Left lung (tissue), 10 donors: ENCODE data around the gene UGT1A9. TPM values are rescaled to one million over a fixed set of nuclear protein-coding genes. Genes with fewer than 3 reads are reported as not detected.
A peak's percentile ranks its signal among the peaks of the same experiment; 100 is the strongest.

Experiments
- ATAC-seq: fragments of 200-7000 bp; cut with Tn5 transposase; one replicate; pipeline ENCODE4 v1.9.1; 2020; ENCODE audit warnings: moderate library complexity
- DNase-seq, 4 donors: peaks; one replicate each; pipeline ENCODE4 v3.0.0-alpha.2; 2013 to 2020
- H3K27ac ChIP-seq, 2 donors: fragments of 200-600 bp; sonication (generic) in 1 of 2; one replicate each; pipeline versions ENCODE4 v1.5.0 to v1.8.0; 2020 to 2021
- H3K27me3 ChIP-seq, 2 donors: fragments of 200-600 bp; sonication (generic) in 1 of 2; one replicate each; pipeline versions ENCODE4 v1.5.0 to v1.8.0; 2020 to 2021
- H3K36me3 ChIP-seq, 2 donors: fragments of 200-600 bp; sonication (generic) in 1 of 2; one replicate each; pipeline versions ENCODE4 v1.5.0 to v1.8.0; 2020 to 2021
- H3K4me1 ChIP-seq, 2 donors: fragments of 200-600 bp; one replicate each; pipeline ENCODE4 v1.8.0; 2021
- H3K4me3 ChIP-seq, 2 donors: fragments of 200-600 bp; sonication (generic) in 1 of 2; one replicate each; pipeline versions ENCODE4 v1.5.0 to v1.8.0; 2020 to 2021; ENCODE audit warnings: mild to moderate bottlenecking in 1 of 2
- H3K9me3 ChIP-seq, 2 donors: fragments of 200-600 bp; sonication (generic) in 1 of 2; one replicate each; pipeline versions ENCODE4 v1.5.0 to v1.8.0; 2020 to 2021
- CTCF ChIP-seq, 2 donors: fragments of 200-600 bp; sonication (generic) in 1 of 2; IDR thresholded peaks; one replicate each; pipeline versions ENCODE4 v1.5.0 to v1.8.0; 2021; ENCODE audit warnings: antibody characterized with exemption in 2 of 2
- intact Hi-C, 2 donors: fragments of 100-400 bp; cut with DNase I; formaldehyde crosslinking; loops; one replicate each; pipeline versions ENCODE4 v1.11.2 to v1.14.2; 2022
- polyA plus RNA-seq, 6 donors: library from polyadenylated mRNA; unstranded; fragments of 120-200 nt; gene quantifications; one replicate each; pipeline ENCODE4 v1.2.1, GENCODE V29; 2013; ENCODE audit not compliant: insufficient read length in 6 of 6
- total RNA-seq, 2 donors: library from RNA; stranded (reverse); fragmentation: NEBNext Ultra II Directional; extraction: Animal tissue kit (Norgen Biotek cat#: 25700); gene quantifications; one replicate each; pipeline ENCODE4 v1.2.1, GENCODE V29; 2021
- donor health status: DM: no; HTN: yes; CAD: no.
- donor health status: DM: no; HTN: no; CAD: no.

UGT1A9 gene
- total and polyA plus RNA-seq, 8 donors, result not detected

- TF ChIP-seq CTCF (IDR thresholded peaks at IDR 0.05), result no peak
- no peak overlapping the region for H3K4me3 ChIP-seq
- DNase-seq (peak in 1 of 4 donors; percentile 59), ATAC-seq (no peak)
- no peaks in the 10 kb centered on the region for H3K27me3 ChIP-seq
- H3K27ac ChIP-seq, result no peak overlapping the region
- intact Hi-C loops, result no loop called here
- H3K36me3 ChIP-seq, result no peaks in the 10 kb centered on the region
- peaks cover 0 to 4% of the 10 kb centered on the region in 2 donors for H3K9me3 ChIP-seq
- H3K4me1 ChIP-seq, result no peaks in the 10 kb centered on the region
These were observed 147.2 kb downstream of the UGT1A9 start for GRCh38 chr2:233818639-233819621.

GRCh38 chr2:233819884-233820773, 148.4 kb downstream of the UGT1A9 start:
- no peak for TF ChIP-seq CTCF (IDR thresholded peaks at IDR 0.05)
- H3K36me3 ChIP-seq, result no peaks in the 10 kb centered on the region
- ATAC-seq (no peak), DNase-seq (peak in 1 of 4 donors; percentile 49)
- no peak overlapping the region for H3K27ac ChIP-seq
- H3K4me1 ChIP-seq, result no peaks in the 10 kb centered on the region
- no peak overlapping the region for H3K4me3 ChIP-seq
- intact Hi-C loops, result no loop called here
- no peaks in the 10 kb centered on the region for H3K27me3 ChIP-seq
- H3K9me3 ChIP-seq, result peaks cover 0 to 4% of the 10 kb centered on the region in 2 donors

- no peaks in the 10 kb centered on the region for H3K27me3 ChIP-seq
- H3K27ac ChIP-seq, result no peak overlapping the region
- no peak for TF ChIP-seq CTCF (IDR thresholded peaks at IDR 0.05)
- no peak overlapping the region for H3K4me3 ChIP-seq
- ATAC-seq, result no peak
- DNase-seq, result no peak
- intact Hi-C loops, result no loop called here
- no peaks in the 10 kb centered on the region for H3K4me1 ChIP-seq
- H3K36me3 ChIP-seq, result no peaks in the 10 kb centered on the region
- peaks cover 0 to 4% of the 10 kb centered on the region in 2 donors for H3K9me3 ChIP-seq
These were observed 149.0 kb downstream of the UGT1A9 start for GRCh38 chr2:233820774-233821105.

- H3K27ac ChIP-seq, result no peak overlapping the region
- H3K4me1 ChIP-seq, result no peaks in the 10 kb centered on the region
- DNase-seq (no peak), ATAC-seq (no peak)
- H3K9me3 ChIP-seq, result no peaks in the 10 kb centered on the region
- H3K4me3 ChIP-seq, result no peak overlapping the region
- H3K36me3 ChIP-seq, result no peaks in the 10 kb centered on the region
- intact Hi-C loops, result no loop called here
- no peaks in the 10 kb centered on the region for H3K27me3 ChIP-seq
- no peak for TF ChIP-seq CTCF (IDR thresholded peaks at IDR 0.05)
These were observed 149.5 kb downstream of the UGT1A9 start for GRCh38 chr2:233821196-233821595.

- no peak for DNase-seq
- Histone ChIP-seq H3K4me3 (no peak overlapping the region), H3K4me1 (no peaks in the 10 kb centered on the region), H3K9me3 (no peaks in the 10 kb centered on the region), H3K36me3 (no peaks in the 10 kb centered on the region), H3K27me3 (no peaks in the 10 kb centered on the region), H3K27ac (no peak overlapping the region)
- TF ChIP-seq CTCF (IDR thresholded peaks at IDR 0.05), result no peak
- intact Hi-C loops, result no loop called here
- no peak for ATAC-seq
These were observed 150.0 kb downstream of the UGT1A9 start for GRCh38 chr2:233821709-233822100.
